A549 (cell line): ENCODE data around the gene SIM1.

Source experiments
- CEBPB ChIP-seq, 2 experiments: fragments of >200 bp in 1 of 2; sonication (Bioruptor Twin) in 1 of 2; formaldehyde crosslinking in 1 of 2; IDR thresholded peaks; 2 replicates each; pipeline ENCODE4 v1.6.1; 2012 to 2016
- CHD2 ChIP-seq: fragments of 150-350 bp; IDR thresholded peaks from 2 replicates; pipeline ENCODE4 v1.6.1; 2014; ENCODE audit warnings: low read length; ENCODE audit not compliant: partially characterized antibody
- EP300 ChIP-seq, 2 experiments: fragments of >200 bp; sonication (Bioruptor Twin); formaldehyde crosslinking; IDR thresholded peaks; 2 replicates in 1 of 2; 3 replicates in 1 of 2; pipeline ENCODE4 v1.6.1; 2016 to 2017
- JUNB ChIP-seq: fragments of >200 bp; sonication (Bioruptor Twin); formaldehyde crosslinking; IDR thresholded peaks from 2 replicates; pipeline ENCODE4 v1.6.1; 2016
- POLR2AphosphoS2 ChIP-seq: conservative IDR thresholded peaks from 2 replicates; pipeline ENCODE4 v1.6.1; 2012; ENCODE audit warnings: low read length, improper control_type of control experiment, inconsistent platforms
- RFX5 ChIP-seq: fragments of 450-650 bp; IDR thresholded peaks from 2 replicates; pipeline ENCODE4 v1.7.1; 2014; ENCODE audit warnings: antibody characterized with exemption, mild to moderate bottlenecking, moderate library complexity
- TP53 ChIP-seq: fragments of 250-450 bp; sonication (Bioruptor Pico); IDR thresholded peaks from 2 replicates; pipeline ENCODE4 v1.5.0; 2021; ENCODE audit warnings: mild to moderate bottlenecking, moderate library complexity
- TF ChIP-seq, protein P1 (sequence below): IDR thresholded peaks from 2 replicates; pipeline ENCODE4 v1.6.1; 2012
- TF ChIP-seq, protein P2 (sequence below): fragments of >200 bp; sonication (Bioruptor Twin); formaldehyde crosslinking; IDR thresholded peaks from 3 replicates; pipeline ENCODE4 v1.5.1; 2016
- TF ChIP-seq, protein P3 (sequence below): IDR thresholded peaks from 2 replicates; pipeline ENCODE4 v1.6.1; 2012
- TF ChIP-seq, protein P4 (sequence below): IDR thresholded peaks from 2 replicates; pipeline ENCODE4 v1.6.1; 2012; ENCODE audit warnings: low read depth, borderline replicate concordance
- TF ChIP-seq, protein P5 (sequence below): fragments of 200-600 bp; sonication (generic); IDR thresholded peaks from 2 replicates; pipeline ENCODE4 v1.6.1; 2016; ENCODE audit warnings: antibody characterized with exemption, mild to moderate bottlenecking, moderate library complexity

DNA sequence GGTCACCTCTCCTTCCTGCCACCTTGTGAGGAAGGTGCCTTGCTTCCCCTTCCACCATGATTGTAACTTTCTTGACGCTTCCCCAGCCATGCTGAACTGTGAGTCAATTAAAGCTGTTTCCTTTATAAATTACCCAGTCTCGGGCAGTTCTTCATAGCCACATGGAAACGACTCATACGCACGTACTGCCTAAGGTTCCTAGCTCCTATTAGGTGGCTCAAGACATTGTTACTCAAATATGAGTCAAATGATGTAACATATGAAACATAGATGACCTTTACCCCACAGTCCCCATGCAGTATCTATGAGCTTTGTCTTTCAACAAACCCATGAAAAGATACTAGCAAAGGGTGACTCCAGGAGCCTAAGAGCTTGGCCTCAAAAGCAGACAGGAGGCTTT, 98.3 kb downstream of the SIM1 start:
- TF ChIP-seq, protein P1, sequence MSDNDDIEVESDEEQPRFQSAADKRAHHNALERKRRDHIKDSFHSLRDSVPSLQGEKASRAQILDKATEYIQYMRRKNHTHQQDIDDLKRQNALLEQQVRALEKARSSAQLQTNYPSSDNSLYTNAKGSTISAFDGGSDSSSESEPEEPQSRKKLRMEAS, result no peak
- TF ChIP-seq, protein P2, sequence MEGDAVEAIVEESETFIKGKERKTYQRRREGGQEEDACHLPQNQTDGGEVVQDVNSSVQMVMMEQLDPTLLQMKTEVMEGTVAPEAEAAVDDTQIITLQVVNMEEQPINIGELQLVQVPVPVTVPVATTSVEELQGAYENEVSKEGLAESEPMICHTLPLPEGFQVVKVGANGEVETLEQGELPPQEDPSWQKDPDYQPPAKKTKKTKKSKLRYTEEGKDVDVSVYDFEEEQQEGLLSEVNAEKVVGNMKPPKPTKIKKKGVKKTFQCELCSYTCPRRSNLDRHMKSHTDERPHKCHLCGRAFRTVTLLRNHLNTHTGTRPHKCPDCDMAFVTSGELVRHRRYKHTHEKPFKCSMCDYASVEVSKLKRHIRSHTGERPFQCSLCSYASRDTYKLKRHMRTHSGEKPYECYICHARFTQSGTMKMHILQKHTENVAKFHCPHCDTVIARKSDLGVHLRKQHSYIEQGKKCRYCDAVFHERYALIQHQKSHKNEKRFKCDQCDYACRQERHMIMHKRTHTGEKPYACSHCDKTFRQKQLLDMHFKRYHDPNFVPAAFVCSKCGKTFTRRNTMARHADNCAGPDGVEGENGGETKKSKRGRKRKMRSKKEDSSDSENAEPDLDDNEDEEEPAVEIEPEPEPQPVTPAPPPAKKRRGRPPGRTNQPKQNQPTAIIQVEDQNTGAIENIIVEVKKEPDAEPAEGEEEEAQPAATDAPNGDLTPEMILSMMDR, result no peak
- TF ChIP-seq RFX5 (no peak), TP53 (CRISPR knock-in tag) (no peak), CEBPB (IDR thresholded peaks at IDR 0.05) (no peak), CHD2 (no peak), POLR2AphosphoS2 (no peak), EP300 (IDR thresholded peaks at IDR 0.05) (no peak), JUNB (no peak)
- TF ChIP-seq, protein P3, sequence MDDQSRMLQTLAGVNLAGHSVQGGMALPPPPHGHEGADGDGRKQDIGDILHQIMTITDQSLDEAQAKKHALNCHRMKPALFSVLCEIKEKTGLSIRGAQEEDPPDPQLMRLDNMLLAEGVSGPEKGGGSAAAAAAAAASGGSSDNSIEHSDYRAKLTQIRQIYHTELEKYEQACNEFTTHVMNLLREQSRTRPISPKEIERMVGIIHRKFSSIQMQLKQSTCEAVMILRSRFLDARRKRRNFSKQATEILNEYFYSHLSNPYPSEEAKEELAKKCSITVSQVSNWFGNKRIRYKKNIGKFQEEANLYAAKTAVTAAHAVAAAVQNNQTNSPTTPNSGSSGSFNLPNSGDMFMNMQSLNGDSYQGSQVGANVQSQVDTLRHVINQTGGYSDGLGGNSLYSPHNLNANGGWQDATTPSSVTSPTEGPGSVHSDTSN, result no peak
- TF ChIP-seq, protein P4, sequence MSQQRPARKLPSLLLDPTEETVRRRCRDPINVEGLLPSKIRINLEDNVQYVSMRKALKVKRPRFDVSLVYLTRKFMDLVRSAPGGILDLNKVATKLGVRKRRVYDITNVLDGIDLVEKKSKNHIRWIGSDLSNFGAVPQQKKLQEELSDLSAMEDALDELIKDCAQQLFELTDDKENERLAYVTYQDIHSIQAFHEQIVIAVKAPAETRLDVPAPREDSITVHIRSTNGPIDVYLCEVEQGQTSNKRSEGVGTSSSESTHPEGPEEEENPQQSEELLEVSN, result no peak
- TF ChIP-seq, protein P5, sequence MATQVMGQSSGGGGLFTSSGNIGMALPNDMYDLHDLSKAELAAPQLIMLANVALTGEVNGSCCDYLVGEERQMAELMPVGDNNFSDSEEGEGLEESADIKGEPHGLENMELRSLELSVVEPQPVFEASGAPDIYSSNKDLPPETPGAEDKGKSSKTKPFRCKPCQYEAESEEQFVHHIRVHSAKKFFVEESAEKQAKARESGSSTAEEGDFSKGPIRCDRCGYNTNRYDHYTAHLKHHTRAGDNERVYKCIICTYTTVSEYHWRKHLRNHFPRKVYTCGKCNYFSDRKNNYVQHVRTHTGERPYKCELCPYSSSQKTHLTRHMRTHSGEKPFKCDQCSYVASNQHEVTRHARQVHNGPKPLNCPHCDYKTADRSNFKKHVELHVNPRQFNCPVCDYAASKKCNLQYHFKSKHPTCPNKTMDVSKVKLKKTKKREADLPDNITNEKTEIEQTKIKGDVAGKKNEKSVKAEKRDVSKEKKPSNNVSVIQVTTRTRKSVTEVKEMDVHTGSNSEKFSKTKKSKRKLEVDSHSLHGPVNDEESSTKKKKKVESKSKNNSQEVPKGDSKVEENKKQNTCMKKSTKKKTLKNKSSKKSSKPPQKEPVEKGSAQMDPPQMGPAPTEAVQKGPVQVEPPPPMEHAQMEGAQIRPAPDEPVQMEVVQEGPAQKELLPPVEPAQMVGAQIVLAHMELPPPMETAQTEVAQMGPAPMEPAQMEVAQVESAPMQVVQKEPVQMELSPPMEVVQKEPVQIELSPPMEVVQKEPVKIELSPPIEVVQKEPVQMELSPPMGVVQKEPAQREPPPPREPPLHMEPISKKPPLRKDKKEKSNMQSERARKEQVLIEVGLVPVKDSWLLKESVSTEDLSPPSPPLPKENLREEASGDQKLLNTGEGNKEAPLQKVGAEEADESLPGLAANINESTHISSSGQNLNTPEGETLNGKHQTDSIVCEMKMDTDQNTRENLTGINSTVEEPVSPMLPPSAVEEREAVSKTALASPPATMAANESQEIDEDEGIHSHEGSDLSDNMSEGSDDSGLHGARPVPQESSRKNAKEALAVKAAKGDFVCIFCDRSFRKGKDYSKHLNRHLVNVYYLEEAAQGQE, result no peak
